Neuronal stem cell (in vitro differentiated cells): ENCODE measurements around the gene MYOF.
"Not testable (repeated sequence)": the region's sequence is repeated elsewhere in the genome, so short reads cannot be mapped to it uniquely, and the experiment has no call there.

Experiments used
- DNase-seq: peaks from one replicate; pipeline ENCODE4 v3.0.0-alpha.2; 2013; ENCODE audit warnings: low spot score
- H2AFZ ChIP-seq: one replicate; pipeline ENCODE4 v1.6.1; 2013; ENCODE audit warnings: mild to moderate bottlenecking, low read length, inconsistent platforms
- H2AK5ac ChIP-seq: 2 replicates; pipeline ENCODE4 v1.6.1; 2013; ENCODE audit warnings: low read depth, mild to moderate bottlenecking, inconsistent platforms, low read length, moderate library complexity, mixed read lengths
- H2BK120ac ChIP-seq: 2 replicates; pipeline ENCODE4 v1.6.1; 2013; ENCODE audit warnings: low read depth, mild to moderate bottlenecking, inconsistent platforms, low read length, moderate library complexity, mixed read lengths
- H2BK12ac ChIP-seq: one replicate; pipeline ENCODE4 v1.6.1; 2013; ENCODE audit warnings: low read length, inconsistent platforms
- H2BK15ac ChIP-seq: 2 replicates; pipeline ENCODE4 v1.6.1; 2013; ENCODE audit warnings: mild to moderate bottlenecking, low read length, inconsistent platforms, mixed read lengths
- H2BK5ac ChIP-seq: one replicate; pipeline ENCODE4 v1.6.1; 2013; ENCODE audit warnings: inconsistent platforms, mild to moderate bottlenecking, low read length, moderate library complexity
- H3K14ac ChIP-seq: one replicate; pipeline ENCODE4 v1.6.1; 2013; ENCODE audit warnings: low read length, inconsistent platforms
- H3K18ac ChIP-seq: 2 replicates; pipeline ENCODE4 v1.6.1; 2013; ENCODE audit warnings: low read length, inconsistent platforms
- H3K23ac ChIP-seq: 2 replicates; pipeline ENCODE4 v1.6.1; 2013; ENCODE audit warnings: low read depth, mild to moderate bottlenecking, mixed read lengths, low read length, inconsistent platforms; ENCODE audit not compliant: poor library complexity
- H3K27ac ChIP-seq: replicated peaks from 3 replicates; pipeline ENCODE4 v1.5.1; 2013; ENCODE audit warnings: low read length, inconsistent platforms
- H3K27me3 ChIP-seq, 3 experiments: 2 replicates each; pipeline ENCODE4 v1.6.1; 2013; ENCODE audit warnings: low read length in 3 of 3, mild to moderate bottlenecking in 2 of 3, inconsistent platforms in 1 of 3, low read depth in 1 of 3, mixed read lengths in 1 of 3, moderate library complexity in 1 of 3; ENCODE audit not compliant: control insufficient read depth in 3 of 3, insufficient read depth in 3 of 3
- H3K36me3 ChIP-seq, 2 donors: replicated peaks in 1 of 2; 2 replicates each; pipeline ENCODE4 v1.6.1; 2013; ENCODE audit warnings: low read length in 2 of 2; ENCODE audit not compliant: control insufficient read depth in 2 of 2, insufficient read depth in 2 of 2
- H3K4ac ChIP-seq: 2 replicates; pipeline ENCODE4 v1.6.1; 2013; ENCODE audit warnings: inconsistent platforms, mild to moderate bottlenecking, low read length, moderate library complexity
- H3K4me1 ChIP-seq, 2 donors: 1 replicate in 1 of 2; 2 replicates in 1 of 2; pipeline ENCODE4 v1.6.1; 2013; ENCODE audit warnings: low read length in 2 of 2, low read depth in 1 of 2; ENCODE audit not compliant: control insufficient read depth in 2 of 2, insufficient read depth in 1 of 2
- H3K4me2 ChIP-seq: one replicate; pipeline ENCODE4 v1.6.1; 2013; ENCODE audit warnings: mild to moderate bottlenecking, low read length, inconsistent platforms; ENCODE audit not compliant: insufficient read depth, poor library complexity, severe bottlenecking
- H3K4me3 ChIP-seq, 2 donors: 2 replicates each; pipeline ENCODE4 v1.5.1; 2013; ENCODE audit warnings: low read length in 2 of 2, mild to moderate bottlenecking in 2 of 2, inconsistent platforms in 1 of 2, moderate library complexity in 1 of 2
- H3K79me1 ChIP-seq: one replicate; pipeline ENCODE4 v1.6.1; 2013; ENCODE audit warnings: low read depth, mild to moderate bottlenecking, inconsistent platforms, low read length, moderate library complexity
- H3K9ac ChIP-seq: one replicate; pipeline ENCODE4 v1.6.1; 2013; ENCODE audit warnings: mild to moderate bottlenecking, low read depth, low read length, inconsistent platforms; ENCODE audit not compliant: poor library complexity
- H3K9me3 ChIP-seq, 2 donors: replicated peaks in 1 of 2; 2 replicates each; pipeline versions ENCODE3 to v1.6.1; 2013; ENCODE audit warnings: low read length in 2 of 2, mild to moderate bottlenecking in 2 of 2, inconsistent platforms in 1 of 2, low read depth in 1 of 2, mixed read lengths in 1 of 2, moderate library complexity in 1 of 2; ENCODE audit not compliant: control insufficient read depth in 2 of 2, insufficient read depth in 1 of 2
- H4K8ac ChIP-seq: one replicate; pipeline ENCODE4 v1.6.1; 2013; ENCODE audit warnings: low read depth, mild to moderate bottlenecking, inconsistent platforms, low read length, moderate library complexity
- H4K91ac ChIP-seq: one replicate; pipeline ENCODE4 v1.6.1; 2013; ENCODE audit warnings: low read length, low read depth, mild to moderate bottlenecking, inconsistent platforms; ENCODE audit not compliant: poor library complexity
- WGBS, 2 donors: extraction: QIAGEN DNeasy Blood & Tissue Kit; methylation state at CpG; one replicate each; pipeline ENCODE4 v1.1.7; 2013; ENCODE audit warnings: missing lambda C conversion rate in 2 of 2, mixed read lengths in 1 of 2; ENCODE audit not compliant: insufficient read length in 2 of 2, insufficient replicate concordance in 1 of 2; ENCODE audit errors: extremely low coverage in 2 of 2; 5-methylcytosine and 5-hydroxymethylcytosine counted together

Gene MYOF

GRCh38 chr10:93420091-93420490, 62.0 kb downstream of the MYOF start:
- no peaks in the 10 kb centered on the region for H3K79me1 ChIP-seq
- no peak overlapping the region for H2BK5ac ChIP-seq
- H3K4me1 ChIP-seq = peaks cover 19 to 20% of the 10 kb centered on the region in 2 donors
- peak overlapping the region; percentile 15 for H3K4me2 ChIP-seq
- H2AK5ac ChIP-seq = no peak overlapping the region
- H2BK120ac ChIP-seq = no peak overlapping the region
- H3K4me3 ChIP-seq = no peak overlapping the region
- no peak overlapping the region for H2BK12ac ChIP-seq
- no peak overlapping the region for H3K23ac ChIP-seq
- no peak overlapping the region for H4K91ac ChIP-seq
- H2AFZ ChIP-seq = no peak overlapping the region
- no peak overlapping the region for H4K8ac ChIP-seq
- H3K9ac ChIP-seq = no peak overlapping the region
- peaks cover 0 to 2% of the 10 kb centered on the region in 2 donors for H3K36me3 ChIP-seq
- peak overlapping the region; percentile 67 for H3K27ac ChIP-seq
- no peak overlapping the region for H2BK15ac ChIP-seq
- WGBS, 2 donors = no CpG with 5 or more reads among the region's 5 CpGs
- DNase-seq = peak; percentile 70
- H3K9me3 ChIP-seq = no peaks in the 10 kb centered on the region
- H3K27me3 ChIP-seq = no peaks in the 10 kb centered on the region
- H3K14ac ChIP-seq = no peak overlapping the region
- no peak overlapping the region for H3K4ac ChIP-seq
- no peak overlapping the region for H3K18ac ChIP-seq

GRCh38 chr10:93419016-93419415, 63.1 kb downstream of the MYOF start:
- not testable (repeated sequence) for H2BK5ac ChIP-seq, H3K14ac ChIP-seq, H2BK12ac ChIP-seq, H3K9ac ChIP-seq, H2AFZ ChIP-seq, H4K8ac ChIP-seq, H3K4me3 ChIP-seq, H4K91ac ChIP-seq, H3K18ac ChIP-seq, H3K36me3 ChIP-seq, H3K4ac ChIP-seq, H3K23ac ChIP-seq, H3K79me1 ChIP-seq, H2AK5ac ChIP-seq, DNase-seq, H3K27ac ChIP-seq, H3K9me3 ChIP-seq, H2BK15ac ChIP-seq, H3K4me2 ChIP-seq, H3K27me3 ChIP-seq, H2BK120ac ChIP-seq
- H3K4me1 ChIP-seq = peaks cover 14 to 20% of the 10 kb centered on the region in 2 donors
- no CpG with 5 or more reads among the region's 8 CpGs for WGBS, 2 donors

- Histone ChIP-seq H2BK120ac (no peak overlapping the region), H3K4ac (no peak overlapping the region), H3K23ac (no peak overlapping the region), H3K9ac (no peak overlapping the region), H3K4me3 (no peak overlapping the region), H3K9me3 (no peaks in the 10 kb centered on the region), H2BK12ac (no peak overlapping the region), H3K27me3 (no peaks in the 10 kb centered on the region), H3K4me1 (peaks cover 17 to 25% of the 10 kb centered on the region in 2 donors), H4K91ac (no peak overlapping the region), H4K8ac (no peak overlapping the region), H3K14ac (no peak overlapping the region), H3K4me2 (no peak overlapping the region), H2BK15ac (no peak overlapping the region), H3K36me3 (no peaks in the 10 kb centered on the region), H2BK5ac (no peak overlapping the region), H3K79me1 (no peaks in the 10 kb centered on the region), H2AFZ (no peak overlapping the region), H3K27ac (no peak overlapping the region), H3K18ac (no peak overlapping the region), H2AK5ac (no peak overlapping the region)
- no CpG with 5 or more reads among the region's 3 CpGs for WGBS, 2 donors
- no peak for DNase-seq
Measured at GRCh38 chr10:93417921-93418320, 64.2 kb downstream of the MYOF start.

- Histone ChIP-seq H3K79me1 (no peaks in the 10 kb centered on the region), H3K9me3 (no peaks in the 10 kb centered on the region), H2AFZ (no peak overlapping the region), H4K91ac (no peak overlapping the region), H3K27ac (no peak overlapping the region), H3K27me3 (no peaks in the 10 kb centered on the region), H4K8ac (no peak overlapping the region), H3K4me1 (peaks cover 16 to 31% of the 10 kb centered on the region in 2 donors), H3K4me3 (no peak overlapping the region), H2BK12ac (no peak overlapping the region), H2BK120ac (no peak overlapping the region), H3K9ac (no peak overlapping the region), H3K18ac (no peak overlapping the region), H2BK15ac (no peak overlapping the region), H2AK5ac (no peak overlapping the region), H3K36me3 (no peaks in the 10 kb centered on the region), H3K23ac (no peak overlapping the region), H2BK5ac (no peak overlapping the region), H3K4ac (no peak overlapping the region), H3K4me2 (no peak overlapping the region), H3K14ac (no peak overlapping the region)
- no peak for DNase-seq
- no CpG with 5 or more reads among the region's 3 CpGs for WGBS, 2 donors
Measured at GRCh38 chr10:93417266-93417665, 64.9 kb downstream of the MYOF start.
